Hematopoietic multipotent progenitor cell treated with erythropoietin and hydrocortisone succinate and interleukin-3 and kit ligand, for 15 days (in vitro differentiated cells): Measurements from ENCODE around the gene CYP4F3.
A peak's percentile ranks its signal among the peaks of the same experiment; 100 is the strongest.
"Not testable (repeated sequence)": the region's sequence is repeated elsewhere in the genome, so short reads cannot be mapped to it uniquely, and the experiment has no call there.

Experiments
- DNase-seq: peaks from one replicate; pipeline ENCODE4 v3.0.0-alpha.2; 2015; ENCODE audit warnings: low spot score

Gene CYP4F3

GRCh38 chr19:15631817-15632216, 8.9 kb upstream of the CYP4F3 start:
- DNase-seq = peak; percentile 51

GRCh38 chr19:15633082-15633835, 7.4 kb upstream of the CYP4F3 start:
- DNase-seq = no peak

- DNase-seq = no peak
Observed at GRCh38 chr19:15634105-15634504, 6.6 kb upstream of the CYP4F3 start.

- DNase-seq = no peak
Observed at GRCh38 chr19:15635016-15635805, 5.5 kb upstream of the CYP4F3 start.

- DNase-seq = no peak
Observed at GRCh38 chr19:15636026-15636425, 4.7 kb upstream of the CYP4F3 start.

GRCh38 chr19:15639596-15639995, 1.1 kb upstream of the CYP4F3 start:
- peak; percentile 16 for DNase-seq

GRCh38 chr19:15640904-15641597, 354 bp downstream of the CYP4F3 start:
- peak; percentile 29 for DNase-seq

GRCh38 chr19:15641901-15642491, 1.3 kb downstream of the CYP4F3 start:
- DNase-seq = no peak

- DNase-seq = no peak
Observed at GRCh38 chr19:15642807-15643206, 2.1 kb downstream of the CYP4F3 start.

- DNase-seq = no peak
Observed at GRCh38 chr19:15643387-15643786, 2.7 kb downstream of the CYP4F3 start.

GRCh38 chr19:15644066-15644741, 3.5 kb downstream of the CYP4F3 start:
- no peak for DNase-seq

GRCh38 chr19:15644816-15645215, 4.1 kb downstream of the CYP4F3 start:
- DNase-seq = no peak

- DNase-seq = no peak
Observed at GRCh38 chr19:15649526-15649925, 8.8 kb downstream of the CYP4F3 start.

GRCh38 chr19:15650123-15650522, 9.4 kb downstream of the CYP4F3 start:
- not testable (repeated sequence) for DNase-seq

- no peak for DNase-seq
Observed at GRCh38 chr19:15651791-15652190, 11.1 kb downstream of the CYP4F3 start.

GRCh38 chr19:15652559-15653278, 12.0 kb downstream of the CYP4F3 start:
- no peak for DNase-seq

GRCh38 chr19:15656467-15656866, 15.8 kb downstream of the CYP4F3 start:
- no peak for DNase-seq

- DNase-seq = peak; percentile 15
Observed at GRCh38 chr19:15663247-15663646, 22.6 kb downstream of the CYP4F3 start.

GRCh38 chr19:15666186-15666585, 25.5 kb downstream of the CYP4F3 start:
- no peak for DNase-seq

- DNase-seq = peak; percentile 42
Observed at GRCh38 chr19:15666883-15667282, 26.2 kb downstream of the CYP4F3 start.

GRCh38 chr19:15669440-15669839, 28.7 kb downstream of the CYP4F3 start:
- no peak for DNase-seq
